ENCODE data around the gene KCNQ5. TPM values are rescaled to one million over a fixed set of nuclear protein-coding genes. Genes with fewer than 3 reads are reported as not detected.

Gene KCNQ5
- polyA plus RNA-seq, 3 donors = not detected

- no peaks in the 10 kb centered on the region for H3K36me3 Mint-ChIP-seq
- H3K4me1 Mint-ChIP-seq = no peaks in the 10 kb centered on the region
- Histone ChIP-seq H2AFZ (ENCODE audit: insufficient read depth, low read depth, low read length, poor library complexity, severe bottlenecking) (no peak overlapping the region), H3K79me2 (ENCODE audit: insufficient read depth, low read length) (no peaks in the 10 kb centered on the region), H3K27ac (ENCODE audit: low read depth in 1 of 2, low read length in 2 of 2) (no peak overlapping the region), H3K9me3 (replicated peaks in 1 of 2; ENCODE audit: control insufficient read depth in 1 of 2, insufficient read depth in 1 of 2, low read length in 2 of 2) (no peaks in the 10 kb centered on the region), H3K27me3 (ENCODE audit: control insufficient read depth in 2 of 2, insufficient read depth in 2 of 2, low read length in 2 of 2) (no peaks in the 10 kb centered on the region), H4K20me1 (ENCODE audit: insufficient read depth, low read length) (no peaks in the 10 kb centered on the region), H3K4me2 (replicated peaks; ENCODE audit: extremely low read depth, low read length, poor library complexity, severe bottlenecking) (no peak overlapping the region), H3K4me1 (ENCODE audit: control insufficient read depth in 1 of 2, insufficient read depth in 2 of 2, low read length in 2 of 2) (no peaks in the 10 kb centered on the region), H3K4me3 (replicated peaks in 1 of 3; ENCODE audit: low read depth in 2 of 3, low read length in 3 of 3) (no peak overlapping the region), H3K36me3 (replicated peaks in 1 of 2; ENCODE audit: control insufficient read depth in 1 of 2, insufficient read depth in 2 of 2, low read length in 2 of 2) (no peaks in the 10 kb centered on the region), H3K9ac (ENCODE audit: insufficient read depth, low read length, poor library complexity, severe bottlenecking) (no peak overlapping the region)
- DNase-seq = no peak
- intact Hi-C loops (cut with micrococcal nuclease) = no loop called here
- H3K4me3 Mint-ChIP-seq = no peak overlapping the region
- H3K9me3 Mint-ChIP-seq = no peaks in the 10 kb centered on the region
- TF ChIP-seq CTCF (IDR thresholded peaks at IDR 0.05) = no peak
- no CpG with 5 or more reads among the region's 3 CpGs for WGBS (ENCODE audit: insufficient coverage)
- H3K27ac Mint-ChIP-seq = no peak overlapping the region
- H3K27me3 Mint-ChIP-seq (ENCODE audit: low read depth in 3 of 3) = no peaks in the 10 kb centered on the region
These were observed 457.7 kb downstream of the KCNQ5 start for GRCh38 chr6:73079611-73079955.

- H3K9me3 ChIP-seq (replicated peaks in 1 of 2; ENCODE audit: control insufficient read depth in 1 of 2, insufficient read depth in 1 of 2, low read length in 2 of 2) = no peaks in the 10 kb centered on the region
These were observed 458.1 kb downstream of the KCNQ5 start for GRCh38 chr6:73079978-73080377.

More at GRCh38 chr6:73079978-73080377, 458.1 kb downstream of the KCNQ5 start:
- Mint-ChIP-seq H3K4me1 (no peaks in the 10 kb centered on the region), H3K27ac (no peak overlapping the region), H3K9me3 (no peaks in the 10 kb centered on the region), H3K27me3 (ENCODE audit: low read depth in 3 of 3) (no peaks in the 10 kb centered on the region), H3K4me3 (no peak overlapping the region), H3K36me3 (no peaks in the 10 kb centered on the region)
- Histone ChIP-seq H3K4me3 (replicated peaks in 1 of 3; ENCODE audit: low read depth in 2 of 3, low read length in 3 of 3) (no peak overlapping the region), H4K20me1 (ENCODE audit: insufficient read depth, low read length) (no peaks in the 10 kb centered on the region), H3K4me2 (replicated peaks; ENCODE audit: extremely low read depth, low read length, poor library complexity, severe bottlenecking) (no peak overlapping the region), H3K27me3 (ENCODE audit: control insufficient read depth in 2 of 2, insufficient read depth in 2 of 2, low read length in 2 of 2) (no peaks in the 10 kb centered on the region), H3K27ac (ENCODE audit: low read depth in 1 of 2, low read length in 2 of 2) (no peak overlapping the region), H3K79me2 (ENCODE audit: insufficient read depth, low read length) (no peaks in the 10 kb centered on the region), H2AFZ (ENCODE audit: insufficient read depth, low read depth, low read length, poor library complexity, severe bottlenecking) (no peak overlapping the region), H3K4me1 (ENCODE audit: control insufficient read depth in 1 of 2, insufficient read depth in 2 of 2, low read length in 2 of 2) (no peaks in the 10 kb centered on the region), H3K36me3 (replicated peaks in 1 of 2; ENCODE audit: control insufficient read depth in 1 of 2, insufficient read depth in 2 of 2, low read length in 2 of 2) (no peaks in the 10 kb centered on the region), H3K9ac (ENCODE audit: insufficient read depth, low read length, poor library complexity, severe bottlenecking) (no peak overlapping the region)
- TF ChIP-seq CTCF (IDR thresholded peaks at IDR 0.05) = no peak
- no peak for DNase-seq
- WGBS (ENCODE audit: insufficient coverage) = no CpG with 5 or more reads among the region's 3 CpGs
- intact Hi-C loops (cut with micrococcal nuclease) = no loop called here

All from CD14-positive monocyte (primary cell).